Astrocyte (in vitro differentiated cells and primary cell): ENCODE results near the gene SLC12A4.

ENCODE experiments used
- EZH2 ChIP-seq: IDR thresholded peaks from 2 replicates; pipeline ENCODE4 v1.6.1; 2012; ENCODE audit warnings: mild to moderate bottlenecking, low read length, inconsistent platforms; ENCODE audit not compliant: insufficient read depth
- TF ChIP-seq, protein P1 (sequence below): IDR thresholded peaks from 2 replicates; pipeline ENCODE4 v1.5.1; 2011; ENCODE audit warnings: low read depth, mild to moderate bottlenecking, inconsistent platforms, low read length, moderate library complexity; ENCODE audit not compliant: insufficient read depth

DNA sequence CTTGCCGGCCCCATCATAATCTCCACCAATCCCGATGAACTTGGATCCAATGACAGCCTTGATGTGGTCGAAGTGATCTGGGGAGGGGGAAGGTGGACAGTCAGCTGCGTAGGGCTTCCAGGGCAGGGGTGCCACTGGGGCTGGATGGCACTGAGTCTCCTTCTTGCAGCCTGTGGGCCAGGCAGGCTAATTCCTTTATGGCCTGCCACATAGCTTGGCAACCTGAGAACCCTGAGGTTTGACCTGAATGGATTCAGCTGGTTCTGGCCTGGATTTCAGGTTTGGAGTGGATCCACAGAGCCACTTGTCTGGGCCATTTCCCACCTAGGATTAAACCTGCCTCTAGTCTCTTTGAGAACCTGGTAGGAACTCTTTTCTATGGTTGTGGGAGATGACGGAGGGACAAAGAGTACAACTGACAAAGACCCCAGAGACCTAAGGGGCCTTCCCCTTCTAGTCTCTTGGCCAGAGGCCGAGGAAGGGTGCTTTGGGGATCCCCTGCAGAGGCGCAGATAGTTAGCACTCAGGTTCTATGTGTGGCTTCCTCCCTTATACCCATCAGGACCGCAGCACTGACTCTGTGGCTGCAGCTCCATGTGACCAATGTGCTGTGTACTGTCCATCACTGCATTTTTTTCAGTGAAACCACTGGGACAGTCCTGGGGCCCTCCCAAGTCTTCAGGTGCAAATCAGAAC, 21.0 kb upstream of the SLC12A4 start:
- TF ChIP-seq, protein P1, sequence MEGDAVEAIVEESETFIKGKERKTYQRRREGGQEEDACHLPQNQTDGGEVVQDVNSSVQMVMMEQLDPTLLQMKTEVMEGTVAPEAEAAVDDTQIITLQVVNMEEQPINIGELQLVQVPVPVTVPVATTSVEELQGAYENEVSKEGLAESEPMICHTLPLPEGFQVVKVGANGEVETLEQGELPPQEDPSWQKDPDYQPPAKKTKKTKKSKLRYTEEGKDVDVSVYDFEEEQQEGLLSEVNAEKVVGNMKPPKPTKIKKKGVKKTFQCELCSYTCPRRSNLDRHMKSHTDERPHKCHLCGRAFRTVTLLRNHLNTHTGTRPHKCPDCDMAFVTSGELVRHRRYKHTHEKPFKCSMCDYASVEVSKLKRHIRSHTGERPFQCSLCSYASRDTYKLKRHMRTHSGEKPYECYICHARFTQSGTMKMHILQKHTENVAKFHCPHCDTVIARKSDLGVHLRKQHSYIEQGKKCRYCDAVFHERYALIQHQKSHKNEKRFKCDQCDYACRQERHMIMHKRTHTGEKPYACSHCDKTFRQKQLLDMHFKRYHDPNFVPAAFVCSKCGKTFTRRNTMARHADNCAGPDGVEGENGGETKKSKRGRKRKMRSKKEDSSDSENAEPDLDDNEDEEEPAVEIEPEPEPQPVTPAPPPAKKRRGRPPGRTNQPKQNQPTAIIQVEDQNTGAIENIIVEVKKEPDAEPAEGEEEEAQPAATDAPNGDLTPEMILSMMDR: no peak
- TF ChIP-seq EZH2: no peak
